KMS-11 (cell line): Measurements from ENCODE around the gene UNC13B.

Experiments used
- H2AFZ ChIP-seq: fragments of 200-600 bp; sonication (generic); 2 replicates; pipeline ENCODE4 v1.6.1; 2016; ENCODE audit warnings: antibody characterized with exemption, mixed run types, low read depth
- H3K27ac ChIP-seq: fragments of 200-600 bp; sonication (generic); 2 replicates; pipeline ENCODE4 v1.6.1; 2016; ENCODE audit warnings: mild to moderate bottlenecking, mixed run types
- H3K27me3 ChIP-seq: fragments of 200-600 bp; sonication (generic); 2 replicates; pipeline ENCODE4 v1.6.1; 2017; ENCODE audit warnings: mild to moderate bottlenecking, low read depth, mixed run types, moderate library complexity; ENCODE audit not compliant: insufficient read depth
- H3K36me3 ChIP-seq: fragments of 200-600 bp; sonication (generic); 2 replicates; pipeline ENCODE4 v1.6.1; 2017; ENCODE audit warnings: mild to moderate bottlenecking, mixed run types; ENCODE audit not compliant: insufficient read depth
- H3K4me1 ChIP-seq: fragments of 200-600 bp; sonication (generic); 2 replicates; pipeline ENCODE4 v1.6.1; 2016; ENCODE audit warnings: mild to moderate bottlenecking, low read depth, mixed run types; ENCODE audit not compliant: poor library complexity, severe bottlenecking
- H3K4me2 ChIP-seq: fragments of 200-600 bp; sonication (generic); 2 replicates; pipeline ENCODE4 v1.7.0; 2016; ENCODE audit warnings: mild to moderate bottlenecking, mixed run types
- H3K4me3 ChIP-seq: fragments of 200-600 bp; sonication (generic); IDR thresholded peaks from 2 replicates; pipeline ENCODE4 v1.6.1; 2017; ENCODE audit warnings: low read depth, low read length, mixed read lengths; ENCODE audit not compliant: insufficient read depth
- H3K79me2 ChIP-seq: fragments of 200-600 bp; sonication (generic); 2 replicates; pipeline ENCODE4 v1.6.1; 2016; ENCODE audit warnings: low read depth, mixed run types; ENCODE audit not compliant: insufficient read depth
- H3K9ac ChIP-seq: fragments of 200-600 bp; sonication (generic); 2 replicates; pipeline ENCODE4 v1.6.1; 2016; ENCODE audit warnings: mild to moderate bottlenecking, mixed run types
- H4K20me1 ChIP-seq: fragments of 200-600 bp; sonication (generic); 2 replicates; pipeline ENCODE4 v1.6.1; 2016; ENCODE audit warnings: mild to moderate bottlenecking, mixed run types; ENCODE audit not compliant: insufficient read depth
- TF ChIP-seq, protein P1 (sequence below): fragments of 200-600 bp; sonication (generic); conservative IDR thresholded peaks from 2 replicates; pipeline ENCODE4 v1.6.1; 2017; ENCODE audit warnings: low read depth, mild to moderate bottlenecking, antibody characterized with exemption, low read length, moderate library complexity, mixed read lengths

The UNC13B gene

GRCh38 chr9:35168963-35169362, 7.2 kb downstream of the UNC13B start:
- no peaks in the 10 kb centered on the region for H4K20me1 ChIP-seq
- no peak overlapping the region for H2AFZ ChIP-seq
- no peaks in the 10 kb centered on the region for H3K36me3 ChIP-seq
- TF ChIP-seq, protein P1, sequence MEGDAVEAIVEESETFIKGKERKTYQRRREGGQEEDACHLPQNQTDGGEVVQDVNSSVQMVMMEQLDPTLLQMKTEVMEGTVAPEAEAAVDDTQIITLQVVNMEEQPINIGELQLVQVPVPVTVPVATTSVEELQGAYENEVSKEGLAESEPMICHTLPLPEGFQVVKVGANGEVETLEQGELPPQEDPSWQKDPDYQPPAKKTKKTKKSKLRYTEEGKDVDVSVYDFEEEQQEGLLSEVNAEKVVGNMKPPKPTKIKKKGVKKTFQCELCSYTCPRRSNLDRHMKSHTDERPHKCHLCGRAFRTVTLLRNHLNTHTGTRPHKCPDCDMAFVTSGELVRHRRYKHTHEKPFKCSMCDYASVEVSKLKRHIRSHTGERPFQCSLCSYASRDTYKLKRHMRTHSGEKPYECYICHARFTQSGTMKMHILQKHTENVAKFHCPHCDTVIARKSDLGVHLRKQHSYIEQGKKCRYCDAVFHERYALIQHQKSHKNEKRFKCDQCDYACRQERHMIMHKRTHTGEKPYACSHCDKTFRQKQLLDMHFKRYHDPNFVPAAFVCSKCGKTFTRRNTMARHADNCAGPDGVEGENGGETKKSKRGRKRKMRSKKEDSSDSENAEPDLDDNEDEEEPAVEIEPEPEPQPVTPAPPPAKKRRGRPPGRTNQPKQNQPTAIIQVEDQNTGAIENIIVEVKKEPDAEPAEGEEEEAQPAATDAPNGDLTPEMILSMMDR: no peak
- no peak overlapping the region for H3K4me2 ChIP-seq
- H3K4me3 ChIP-seq: no peak overlapping the region
- no peak overlapping the region for H3K9ac ChIP-seq
- H3K27me3 ChIP-seq: no peaks in the 10 kb centered on the region
- no peak overlapping the region for H3K27ac ChIP-seq
- no peaks in the 10 kb centered on the region for H3K79me2 ChIP-seq
- H3K4me1 ChIP-seq: no peaks in the 10 kb centered on the region

DNA sequence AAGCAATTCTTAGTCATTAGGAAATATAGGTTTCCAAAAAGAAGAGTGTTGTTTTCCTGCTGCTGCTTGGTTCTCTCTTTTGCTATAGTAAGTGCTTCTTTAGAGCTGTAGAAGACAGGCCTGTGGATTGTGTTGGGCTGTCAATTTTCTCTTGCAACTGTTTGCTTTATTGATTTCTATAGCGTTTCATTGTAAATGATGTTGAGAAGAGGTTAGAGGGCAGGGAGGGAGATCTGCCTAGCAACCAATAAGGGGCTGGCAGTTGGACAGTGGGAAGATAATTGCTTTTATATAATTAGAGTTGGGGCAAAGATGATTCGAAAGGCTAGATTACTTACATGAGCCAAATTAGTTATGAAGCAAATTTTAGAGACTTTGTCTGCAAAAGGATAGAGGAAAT, 11.1 kb downstream of the UNC13B start:
- no peaks in the 10 kb centered on the region for H3K4me1 ChIP-seq
- no peaks in the 10 kb centered on the region for H3K36me3 ChIP-seq
- no peak overlapping the region for H2AFZ ChIP-seq
- no peak overlapping the region for H3K4me3 ChIP-seq
- H3K9ac ChIP-seq: no peak overlapping the region
- no peaks in the 10 kb centered on the region for H3K79me2 ChIP-seq
- no peak overlapping the region for H3K4me2 ChIP-seq
- H3K27ac ChIP-seq: no peak overlapping the region
- no peaks in the 10 kb centered on the region for H4K20me1 ChIP-seq
- TF ChIP-seq, protein P1: no peak
- H3K27me3 ChIP-seq: no peaks in the 10 kb centered on the region

GRCh38 chr9:35177520-35177919, 15.7 kb downstream of the UNC13B start:
- no peak overlapping the region for H3K4me2 ChIP-seq
- H2AFZ ChIP-seq: no peak overlapping the region
- TF ChIP-seq, protein P1: no peak
- no peaks in the 10 kb centered on the region for H3K79me2 ChIP-seq
- no peak overlapping the region for H3K27ac ChIP-seq
- no peak overlapping the region for H3K4me3 ChIP-seq
- no peaks in the 10 kb centered on the region for H3K4me1 ChIP-seq
- H3K9ac ChIP-seq: no peak overlapping the region
- no peaks in the 10 kb centered on the region for H3K36me3 ChIP-seq
- no peaks in the 10 kb centered on the region for H3K27me3 ChIP-seq
- H4K20me1 ChIP-seq: no peaks in the 10 kb centered on the region

- Histone ChIP-seq H3K36me3 (no peaks in the 10 kb centered on the region), H3K27ac (no peak overlapping the region), H3K4me1 (no peaks in the 10 kb centered on the region), H3K4me2 (no peak overlapping the region), H3K9ac (no peak overlapping the region), H2AFZ (no peak overlapping the region), H3K79me2 (no peaks in the 10 kb centered on the region), H3K4me3 (no peak overlapping the region), H3K27me3 (no peaks in the 10 kb centered on the region), H4K20me1 (no peaks in the 10 kb centered on the region)
- TF ChIP-seq, protein P1: no peak
Observed at GRCh38 chr9:35179347-35180280, 17.8 kb downstream of the UNC13B start.
